Measurements from ENCODE around the gene ACYP2.
A peak's percentile ranks its signal among the peaks of the same experiment; 100 is the strongest.
"Not testable (repeated sequence)": the region's sequence is repeated elsewhere in the genome, so short reads cannot be mapped to it uniquely, and the experiment has no call there.

Gene ACYP2

GRCh38 chr2:54114936-54115283 lies 505 bp upstream of the ACYP2 start:
- Histone ChIP-seq H3K9me3 (ENCODE audit: control insufficient read depth, insufficient read depth, low read depth, low read length) (no peaks in the 10 kb centered on the region), H3K27ac (ENCODE audit: extremely low read depth, low read depth, low read length) (peak overlapping the region; percentile 97), H3K4me1 (ENCODE audit: control insufficient read depth, insufficient read depth, low read length) (no peaks in the 10 kb centered on the region), H3K4me3 (ENCODE audit: low read depth, low read length) (peak overlapping the region; percentile 96), H3K36me3 (ENCODE audit: control insufficient read depth in 2 of 2, insufficient read depth in 1 of 2, low read length in 2 of 2) (no peaks in the 10 kb centered on the region)
- POLR2A ChIA-PET: interaction anchor here (0.7 kb wide), 1 partner anchor 177 kb away, joined by 3 read pairs; no protein-coding TSS in a partner anchor
- TF ChIP-seq ZNF16 (tag by site-specific recombination; IDR thresholded peaks at IDR 0.05; ENCODE audit: low read depth) (no peak), ZNF366 (tag by site-specific recombination; conservative IDR thresholded peaks at IDR 0.05) (no peak), ZNF48 (tag by site-specific recombination; IDR thresholded peaks at IDR 0.05) (no peak), ATF2 (tag by site-specific recombination; IDR thresholded peaks at IDR 0.05; ENCODE audit: low read depth) (no peak)
- TF ChIP-seq, protein P1, sequence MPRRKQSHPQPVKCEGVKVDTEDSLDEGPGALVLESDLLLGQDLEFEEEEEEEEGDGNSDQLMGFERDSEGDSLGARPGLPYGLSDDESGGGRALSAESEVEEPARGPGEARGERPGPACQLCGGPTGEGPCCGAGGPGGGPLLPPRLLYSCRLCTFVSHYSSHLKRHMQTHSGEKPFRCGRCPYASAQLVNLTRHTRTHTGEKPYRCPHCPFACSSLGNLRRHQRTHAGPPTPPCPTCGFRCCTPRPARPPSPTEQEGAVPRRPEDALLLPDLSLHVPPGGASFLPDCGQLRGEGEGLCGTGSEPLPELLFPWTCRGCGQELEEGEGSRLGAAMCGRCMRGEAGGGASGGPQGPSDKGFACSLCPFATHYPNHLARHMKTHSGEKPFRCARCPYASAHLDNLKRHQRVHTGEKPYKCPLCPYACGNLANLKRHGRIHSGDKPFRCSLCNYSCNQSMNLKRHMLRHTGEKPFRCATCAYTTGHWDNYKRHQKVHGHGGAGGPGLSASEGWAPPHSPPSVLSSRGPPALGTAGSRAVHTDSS (tag by site-specific recombination; IDR thresholded peaks at IDR 0.05): no peak
- CTCF ChIA-PET: interaction anchor here (0.5 to 1.1 kb wide), 4 partner anchors 214 to 656 kb away, joined by 3 to 5 read pairs (median 4); no protein-coding TSS in a partner anchor

DNA sequence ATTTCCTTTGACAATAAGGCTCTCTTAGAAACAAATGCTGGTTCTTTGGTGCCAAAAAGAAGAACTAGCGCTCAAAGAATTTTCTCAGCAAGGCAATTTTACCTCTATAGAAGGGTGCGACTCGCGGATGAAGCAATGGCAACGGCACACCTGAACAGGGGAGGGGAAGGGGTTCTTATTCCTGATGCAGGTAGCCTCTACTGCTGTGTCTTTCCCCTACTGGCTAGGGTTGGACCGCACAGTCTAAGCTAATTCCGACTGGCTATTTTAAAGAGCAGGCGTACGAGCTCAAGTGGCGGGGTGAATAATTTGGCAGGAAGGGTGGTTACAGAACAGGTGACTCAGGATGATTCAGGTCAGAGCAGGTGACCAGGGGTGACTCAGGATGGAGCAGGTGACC lies 1.2 kb downstream of the ACYP2 start:
- POLR2A ChIA-PET; H3K4me3 ChIP-seq (ENCODE audit: low read depth, low read length); H3K9me3 ChIP-seq (ENCODE audit: control insufficient read depth, insufficient read depth, low read depth, low read length); H3K36me3 ChIP-seq (ENCODE audit: control insufficient read depth in 2 of 2, insufficient read depth in 1 of 2, low read length in 2 of 2); H3K27ac ChIP-seq (ENCODE audit: extremely low read depth, low read depth, low read length); H3K4me1 ChIP-seq (ENCODE audit: control insufficient read depth, insufficient read depth, low read length): not testable (repeated sequence)
- CTCF ChIA-PET: interaction anchor here (0.7 to 1.2 kb wide), 2 partner anchors 9 to 386 kb away, joined by 3 to 5 read pairs; no protein-coding TSS in a partner anchor
- peak; percentile 79 for TF ChIP-seq SETDB1 (IDR thresholded peaks at IDR 0.05; ENCODE audit: insufficient read length, low read length)

GRCh38 chr2:54120950-54121349 lies 5.5 kb downstream of the ACYP2 start:
- H3K4me3 ChIP-seq (ENCODE audit: low read depth, low read length): no peak overlapping the region
- TF ChIP-seq SETDB1 (IDR thresholded peaks at IDR 0.05; ENCODE audit: insufficient read length, low read length) (peak; percentile 91), ZNF555 (tag by site-specific recombination; conservative IDR thresholded peaks at IDR 0.05) (no peak)
- TF ChIP-seq, protein P2, sequence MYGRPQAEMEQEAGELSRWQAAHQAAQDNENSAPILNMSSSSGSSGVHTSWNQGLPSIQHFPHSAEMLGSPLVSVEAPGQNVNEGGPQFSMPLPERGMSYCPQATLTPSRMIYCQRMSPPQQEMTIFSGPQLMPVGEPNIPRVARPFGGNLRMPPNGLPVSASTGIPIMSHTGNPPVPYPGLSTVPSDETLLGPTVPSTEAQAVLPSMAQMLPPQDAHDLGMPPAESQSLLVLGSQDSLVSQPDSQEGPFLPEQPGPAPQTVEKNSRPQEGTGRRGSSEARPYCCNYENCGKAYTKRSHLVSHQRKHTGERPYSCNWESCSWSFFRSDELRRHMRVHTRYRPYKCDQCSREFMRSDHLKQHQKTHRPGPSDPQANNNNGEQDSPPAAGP (tag by site-specific recombination; IDR thresholded peaks at IDR 0.05): no peak
- no peak overlapping the region for H3K27ac ChIP-seq (ENCODE audit: extremely low read depth, low read depth, low read length)
- ChIA-PET CTCF (interaction anchor here (1.2 kb wide), 1 partner anchor 544 kb away, joined by 3 read pairs; no protein-coding TSS in a partner anchor), POLR2A (no interaction called here)
- H3K9me3 ChIP-seq (ENCODE audit: control insufficient read depth, insufficient read depth, low read depth, low read length): no peaks in the 10 kb centered on the region
- H3K4me1 ChIP-seq (ENCODE audit: control insufficient read depth, insufficient read depth, low read length): no peaks in the 10 kb centered on the region
- peaks cover 0 to 4% of the 10 kb centered on the region in 2 experiments; a peak in 1 of 3 replicates for H3K36me3 ChIP-seq (ENCODE audit: control insufficient read depth in 2 of 2, insufficient read depth in 1 of 2, low read length in 2 of 2)

DNA sequence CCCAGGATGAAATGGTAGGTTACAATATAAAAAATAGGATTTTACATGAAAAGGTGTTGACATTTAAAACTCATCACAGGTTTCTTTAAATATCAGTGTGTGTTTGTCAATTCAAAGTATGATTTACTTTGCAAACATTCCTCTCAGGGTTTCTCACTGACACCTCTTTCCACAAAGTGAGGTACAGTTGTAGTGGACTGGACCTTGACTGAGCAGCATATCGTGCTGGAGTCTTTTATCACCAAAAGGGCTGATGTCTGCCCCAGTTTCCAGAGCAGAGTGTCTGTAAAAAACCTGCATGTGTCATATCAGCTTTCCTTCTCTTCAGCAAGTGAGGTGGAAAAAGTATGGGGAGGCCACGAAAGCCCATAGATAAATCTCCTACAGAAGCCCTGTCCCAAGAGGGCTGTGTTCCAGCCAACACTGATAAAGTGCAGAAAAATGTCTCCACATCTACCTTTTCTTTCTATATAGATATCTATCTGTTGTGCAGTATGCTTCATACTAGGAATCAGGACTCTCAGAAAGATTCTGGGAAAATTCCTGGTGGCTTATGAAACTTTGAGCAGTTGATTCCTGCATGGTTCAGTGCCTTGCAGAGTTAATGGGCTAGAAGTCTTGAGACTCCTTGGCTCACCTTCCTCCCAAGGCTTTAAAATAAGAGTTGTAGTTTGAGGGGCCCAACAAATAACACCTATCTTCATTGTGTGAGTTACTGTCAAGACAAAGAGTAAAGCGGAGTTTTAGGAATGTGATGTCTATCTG lies 6.9 kb downstream of the ACYP2 start:
- ChIA-PET POLR2A (no interaction called here), CTCF (no interaction called here)
- H3K9me3 ChIP-seq (ENCODE audit: control insufficient read depth, insufficient read depth, low read depth, low read length): no peaks in the 10 kb centered on the region
- no peak overlapping the region for H3K4me3 ChIP-seq (ENCODE audit: low read depth, low read length)
- H3K4me1 ChIP-seq (ENCODE audit: control insufficient read depth, insufficient read depth, low read length): no peaks in the 10 kb centered on the region
- TF ChIP-seq ZFP41 (tag by site-specific recombination; IDR thresholded peaks at IDR 0.05; ENCODE audit: borderline replicate concordance): no peak
- no peak for TF ChIP-seq ZXDB (tag by site-specific recombination; IDR thresholded peaks at IDR 0.05)
- no peak for TF ChIP-seq ZNF146 (tag by site-specific recombination; IDR thresholded peaks at IDR 0.05)
- no peak overlapping the region for H3K27ac ChIP-seq (ENCODE audit: extremely low read depth, low read depth, low read length)
- H3K36me3 ChIP-seq (ENCODE audit: control insufficient read depth in 2 of 2, insufficient read depth in 1 of 2, low read length in 2 of 2): peaks cover 0 to 4% of the 10 kb centered on the region in 2 experiments; a peak in 1 of 3 replicates

All from HEK293 (cell line).